Loucy (cell line): ENCODE data around the gene CAPN10.

Experiments used
- EZH2phosphoT487 ChIP-seq: fragments of 200-600 bp; IDR thresholded peaks from 2 replicates; pipeline ENCODE4 v1.6.1; 2018; ENCODE audit warnings: antibody characterized with exemption, mild to moderate bottlenecking, moderate library complexity, borderline replicate concordance
- TF ChIP-seq, protein P1 (sequence below): fragments of 200-600 bp; sonication (generic); conservative IDR thresholded peaks from 2 replicates; pipeline ENCODE4 v1.5.1; 2014; ENCODE audit warnings: mild to moderate bottlenecking, antibody characterized with exemption, low read length

DNA sequence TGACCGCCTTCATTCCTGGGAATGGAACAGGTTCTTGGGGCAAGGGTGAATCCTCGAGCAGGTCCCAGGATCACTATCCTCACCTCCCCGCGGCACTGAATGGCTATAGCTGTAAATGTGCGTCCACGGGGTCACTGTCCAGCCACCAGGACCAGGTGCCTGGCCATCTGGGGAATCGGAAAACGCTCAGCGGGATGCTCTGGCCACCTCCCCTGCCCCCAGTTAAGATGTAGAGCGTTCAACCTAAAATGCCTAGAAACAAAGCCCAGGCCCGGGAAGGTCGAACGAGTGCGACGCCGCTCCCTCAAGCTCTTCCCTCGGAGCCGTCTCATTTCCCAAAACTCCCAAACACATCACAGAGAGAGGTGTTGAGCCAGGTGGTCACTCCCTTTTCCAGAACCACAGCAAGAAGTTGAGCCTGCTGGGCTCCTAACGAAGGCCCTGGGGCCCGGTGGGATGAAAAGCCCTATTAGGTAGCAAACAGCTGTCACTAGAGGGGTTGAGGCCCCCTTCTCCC is 795 bp upstream of the CAPN10 start:
- TF ChIP-seq, protein P1, sequence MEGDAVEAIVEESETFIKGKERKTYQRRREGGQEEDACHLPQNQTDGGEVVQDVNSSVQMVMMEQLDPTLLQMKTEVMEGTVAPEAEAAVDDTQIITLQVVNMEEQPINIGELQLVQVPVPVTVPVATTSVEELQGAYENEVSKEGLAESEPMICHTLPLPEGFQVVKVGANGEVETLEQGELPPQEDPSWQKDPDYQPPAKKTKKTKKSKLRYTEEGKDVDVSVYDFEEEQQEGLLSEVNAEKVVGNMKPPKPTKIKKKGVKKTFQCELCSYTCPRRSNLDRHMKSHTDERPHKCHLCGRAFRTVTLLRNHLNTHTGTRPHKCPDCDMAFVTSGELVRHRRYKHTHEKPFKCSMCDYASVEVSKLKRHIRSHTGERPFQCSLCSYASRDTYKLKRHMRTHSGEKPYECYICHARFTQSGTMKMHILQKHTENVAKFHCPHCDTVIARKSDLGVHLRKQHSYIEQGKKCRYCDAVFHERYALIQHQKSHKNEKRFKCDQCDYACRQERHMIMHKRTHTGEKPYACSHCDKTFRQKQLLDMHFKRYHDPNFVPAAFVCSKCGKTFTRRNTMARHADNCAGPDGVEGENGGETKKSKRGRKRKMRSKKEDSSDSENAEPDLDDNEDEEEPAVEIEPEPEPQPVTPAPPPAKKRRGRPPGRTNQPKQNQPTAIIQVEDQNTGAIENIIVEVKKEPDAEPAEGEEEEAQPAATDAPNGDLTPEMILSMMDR, result no peak
- no peak for TF ChIP-seq EZH2phosphoT487
